Measurements from ENCODE around the gene SNTG2.

GRCh38 chr2:1047485-1047884 lies 96.8 kb downstream of the SNTG2 start:
- TF ChIP-seq, protein P1, sequence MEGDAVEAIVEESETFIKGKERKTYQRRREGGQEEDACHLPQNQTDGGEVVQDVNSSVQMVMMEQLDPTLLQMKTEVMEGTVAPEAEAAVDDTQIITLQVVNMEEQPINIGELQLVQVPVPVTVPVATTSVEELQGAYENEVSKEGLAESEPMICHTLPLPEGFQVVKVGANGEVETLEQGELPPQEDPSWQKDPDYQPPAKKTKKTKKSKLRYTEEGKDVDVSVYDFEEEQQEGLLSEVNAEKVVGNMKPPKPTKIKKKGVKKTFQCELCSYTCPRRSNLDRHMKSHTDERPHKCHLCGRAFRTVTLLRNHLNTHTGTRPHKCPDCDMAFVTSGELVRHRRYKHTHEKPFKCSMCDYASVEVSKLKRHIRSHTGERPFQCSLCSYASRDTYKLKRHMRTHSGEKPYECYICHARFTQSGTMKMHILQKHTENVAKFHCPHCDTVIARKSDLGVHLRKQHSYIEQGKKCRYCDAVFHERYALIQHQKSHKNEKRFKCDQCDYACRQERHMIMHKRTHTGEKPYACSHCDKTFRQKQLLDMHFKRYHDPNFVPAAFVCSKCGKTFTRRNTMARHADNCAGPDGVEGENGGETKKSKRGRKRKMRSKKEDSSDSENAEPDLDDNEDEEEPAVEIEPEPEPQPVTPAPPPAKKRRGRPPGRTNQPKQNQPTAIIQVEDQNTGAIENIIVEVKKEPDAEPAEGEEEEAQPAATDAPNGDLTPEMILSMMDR (IDR thresholded peaks at IDR 0.05): no peak
- TF ChIP-seq POLR2A (IDR thresholded peaks at IDR 0.05): no peak
